ENCODE measurements around the gene KRT14.
"Not testable (repeated sequence)": the region's sequence is repeated elsewhere in the genome, so short reads cannot be mapped to it uniquely, and the experiment has no call there.

Gene KRT14

DNA sequence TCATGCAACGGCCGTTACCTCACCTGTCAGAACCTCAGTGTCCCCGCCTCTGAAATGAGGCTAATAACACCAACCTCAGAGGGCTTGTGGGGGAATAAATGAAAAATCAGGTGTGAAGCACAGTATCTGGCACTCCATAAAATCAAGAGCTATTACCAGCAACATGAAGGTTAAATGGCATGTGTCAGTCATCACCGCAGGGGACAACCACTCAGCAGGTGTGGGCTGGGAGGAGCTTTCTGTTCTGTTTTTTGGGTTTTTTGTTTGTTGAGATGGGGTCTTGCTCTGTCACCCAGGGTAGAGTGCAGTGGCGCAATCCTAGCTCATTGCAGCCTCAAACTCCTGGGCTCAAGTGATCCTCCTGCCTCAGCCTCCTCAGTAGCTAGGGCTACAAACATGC, 41.8 kb downstream of the KRT14 start:
- DNase-seq = no peak

GRCh38 chr17:41544491-41544892, 42.2 kb downstream of the KRT14 start:
- no peak for DNase-seq

DNA sequence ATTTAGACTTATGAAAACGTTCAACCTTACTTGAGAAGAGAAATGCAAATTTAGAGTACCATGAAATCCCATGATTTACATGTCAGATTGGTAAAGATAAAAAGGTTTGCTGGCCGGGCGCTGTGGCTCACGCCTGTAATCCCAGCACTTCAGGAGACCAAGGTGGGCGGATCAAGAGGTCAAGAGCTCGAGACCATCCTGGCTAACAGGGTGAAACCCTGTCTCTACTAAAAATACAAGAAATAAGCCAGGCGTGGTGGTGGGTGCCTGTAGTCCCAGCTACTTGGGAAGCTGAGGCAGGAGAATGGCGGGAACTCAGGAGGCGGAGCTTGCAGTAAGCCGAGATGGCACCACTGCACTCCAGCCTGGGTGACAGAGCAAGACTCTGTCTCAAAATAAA, 43.9 kb downstream of the KRT14 start:
- DNase-seq = not testable (repeated sequence)

- no peak for DNase-seq
Measured at GRCh38 chr17:41542357-41542756, 44.3 kb downstream of the KRT14 start.

- DNase-seq = no peak
Measured at GRCh38 chr17:41540921-41541625, 45.6 kb downstream of the KRT14 start.

- no peak for DNase-seq
Measured at GRCh38 chr17:41539979-41540701, 46.6 kb downstream of the KRT14 start.

DNA sequence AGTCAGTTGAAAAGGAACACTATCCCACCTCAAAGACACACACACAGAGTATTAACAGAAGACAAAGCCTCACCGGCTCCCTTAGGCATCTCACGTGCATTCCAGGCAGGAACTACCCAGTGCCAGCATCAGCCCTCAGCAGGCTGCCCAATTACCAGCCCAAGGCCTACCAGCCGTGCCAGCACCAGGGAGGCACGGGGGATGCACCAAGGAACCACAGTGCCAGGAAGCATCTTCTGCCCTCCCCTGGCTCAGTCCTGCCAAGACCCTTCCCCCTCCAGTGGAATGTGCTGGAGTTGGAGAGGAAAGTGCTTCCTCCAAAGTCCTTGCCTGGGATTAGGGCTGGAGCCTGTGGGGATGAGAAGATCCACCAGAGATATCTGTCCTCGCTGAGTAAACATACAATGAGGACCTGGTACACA, 47.6 kb downstream of the KRT14 start:
- DNase-seq = no peak

DNA sequence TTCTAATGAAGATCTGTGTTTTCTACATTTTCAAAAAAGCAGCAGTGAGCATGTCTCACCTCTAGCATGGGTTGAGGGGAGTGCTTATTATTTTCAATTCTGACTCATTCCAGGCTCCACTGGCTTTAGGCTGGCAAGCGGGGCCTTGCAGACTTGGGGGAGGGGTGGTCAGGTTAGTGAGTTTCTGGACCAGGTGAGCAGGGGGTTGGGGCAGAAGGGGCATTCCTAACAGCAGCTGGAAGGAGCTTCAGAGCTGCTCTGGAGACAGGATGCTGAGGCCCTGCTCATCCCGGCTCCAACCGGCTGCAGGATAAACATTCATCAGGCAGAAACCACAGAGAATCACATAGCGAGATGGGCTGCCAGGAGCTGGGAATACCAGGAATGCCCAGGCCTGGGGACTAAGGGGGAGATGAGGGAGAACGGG, 48.1 kb downstream of the KRT14 start:
- no peak for DNase-seq

DNA sequence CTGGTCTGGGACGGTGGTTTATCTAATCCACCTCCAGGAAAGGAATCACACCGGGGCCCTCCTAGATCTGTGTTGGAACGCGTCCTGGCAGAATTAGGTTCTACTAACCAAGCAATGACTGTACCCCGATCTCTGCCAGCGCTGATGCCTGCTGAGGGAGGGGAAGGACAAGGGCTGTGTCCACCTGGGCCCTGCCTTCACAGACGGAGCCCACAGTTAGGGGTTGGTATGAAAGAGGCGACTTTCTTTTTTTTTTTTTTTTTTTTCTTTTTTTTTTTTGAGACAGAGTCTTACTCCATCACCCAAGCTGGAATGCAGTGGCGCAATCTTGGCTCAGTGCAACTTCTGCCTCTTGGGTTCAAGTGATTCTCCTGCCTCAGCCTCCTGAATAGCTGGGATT, 48.7 kb downstream of the KRT14 start:
- DNase-seq = no peak

- no peak for DNase-seq
Measured at GRCh38 chr17:41537614-41537954, 49.1 kb downstream of the KRT14 start.

DNA sequence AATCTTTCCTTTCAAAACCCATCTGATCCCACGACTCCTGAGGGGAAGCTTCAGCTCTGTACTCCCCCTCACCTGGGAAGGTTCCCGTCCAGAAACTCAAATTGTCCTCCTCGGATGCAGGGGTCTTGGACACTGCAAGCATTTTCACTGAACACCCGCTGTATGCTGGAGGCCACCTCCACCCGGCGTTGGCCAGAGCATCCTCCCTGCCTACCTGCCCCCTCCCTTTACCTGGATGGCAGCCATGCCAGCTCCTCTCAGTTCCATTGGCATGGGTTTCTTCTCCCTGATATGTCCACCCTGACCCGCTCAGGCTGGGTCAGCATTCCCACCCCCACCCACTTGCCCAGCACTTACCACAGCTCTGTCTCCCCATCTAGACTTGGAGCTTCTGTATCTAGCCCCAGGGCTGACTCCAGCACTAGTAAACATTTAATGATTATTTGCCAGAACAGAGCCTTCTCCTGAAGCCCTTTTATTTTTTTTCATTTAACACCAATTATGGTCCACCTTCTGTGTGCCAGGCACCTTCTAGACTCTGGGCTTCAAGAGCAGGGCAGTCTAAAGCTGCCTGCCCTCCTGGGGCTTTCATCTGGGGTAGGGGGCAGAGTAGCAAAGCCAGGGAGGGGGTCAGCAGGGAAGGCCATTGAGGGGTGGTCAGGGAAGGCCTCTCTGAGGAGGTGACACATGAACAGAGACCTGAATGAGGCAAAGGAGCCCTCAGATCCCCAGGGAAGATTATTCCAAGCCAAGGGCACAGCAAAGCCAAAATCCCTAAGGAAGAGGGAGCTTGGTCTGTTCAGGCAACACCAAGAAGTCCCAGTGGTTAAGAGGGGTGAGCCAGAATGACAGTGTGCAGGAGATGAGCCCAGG, 49.7 kb downstream of the KRT14 start:
- DNase-seq = no peak

- DNase-seq = no peak
Measured at GRCh38 chr17:41535764-41536481, 50.8 kb downstream of the KRT14 start.

DNA sequence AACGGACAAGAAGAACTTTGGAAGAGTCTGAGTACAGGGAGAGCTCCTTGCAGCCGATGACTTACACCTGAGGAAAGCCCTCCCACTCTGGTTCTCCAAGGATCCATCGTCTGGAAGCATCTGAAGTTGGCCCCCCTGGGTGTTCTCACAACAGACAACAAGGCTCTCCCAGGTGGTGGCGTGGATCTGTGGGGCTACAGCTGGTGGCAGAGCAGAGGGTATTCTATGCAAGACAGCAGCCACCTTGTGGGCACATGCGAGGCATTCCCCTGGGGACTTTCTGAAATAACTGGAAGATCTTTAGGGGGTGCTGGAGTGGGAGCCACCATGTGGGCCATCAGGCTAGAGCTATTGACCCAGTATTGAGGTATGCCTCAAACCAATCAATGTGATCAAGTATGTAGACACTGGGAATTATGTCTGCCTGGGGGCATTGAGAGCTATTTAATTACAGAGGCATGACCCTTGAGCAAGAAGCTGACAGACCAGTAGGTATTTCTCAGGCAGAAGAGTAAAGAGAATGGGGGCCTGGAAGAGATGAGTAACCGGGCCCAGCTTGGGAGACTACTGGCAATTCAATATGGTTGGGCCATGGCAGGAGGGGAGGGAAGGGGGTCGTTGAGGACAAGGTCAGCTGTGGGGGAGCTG, 51.7 kb downstream of the KRT14 start:
- DNase-seq = no peak

DNA sequence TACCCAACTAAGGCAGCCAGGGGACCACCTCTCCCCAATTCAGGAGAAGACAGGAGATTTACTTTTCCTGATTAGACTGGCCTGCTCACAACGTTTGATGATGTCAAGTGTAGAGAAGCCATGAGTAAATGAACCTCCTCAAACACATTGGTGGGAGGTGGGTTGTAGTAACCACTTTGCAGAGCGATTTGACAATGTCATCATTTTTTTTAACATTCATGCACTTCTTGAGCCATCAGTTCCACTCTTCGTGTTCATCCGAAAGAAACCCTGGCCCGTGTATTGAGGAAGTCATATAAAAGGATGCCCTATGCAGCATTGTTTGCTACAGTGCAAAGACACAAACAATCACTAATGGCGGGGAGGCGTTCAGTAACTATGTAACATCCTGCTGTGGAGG, 53.1 kb downstream of the KRT14 start:
- no peak for DNase-seq

DNA sequence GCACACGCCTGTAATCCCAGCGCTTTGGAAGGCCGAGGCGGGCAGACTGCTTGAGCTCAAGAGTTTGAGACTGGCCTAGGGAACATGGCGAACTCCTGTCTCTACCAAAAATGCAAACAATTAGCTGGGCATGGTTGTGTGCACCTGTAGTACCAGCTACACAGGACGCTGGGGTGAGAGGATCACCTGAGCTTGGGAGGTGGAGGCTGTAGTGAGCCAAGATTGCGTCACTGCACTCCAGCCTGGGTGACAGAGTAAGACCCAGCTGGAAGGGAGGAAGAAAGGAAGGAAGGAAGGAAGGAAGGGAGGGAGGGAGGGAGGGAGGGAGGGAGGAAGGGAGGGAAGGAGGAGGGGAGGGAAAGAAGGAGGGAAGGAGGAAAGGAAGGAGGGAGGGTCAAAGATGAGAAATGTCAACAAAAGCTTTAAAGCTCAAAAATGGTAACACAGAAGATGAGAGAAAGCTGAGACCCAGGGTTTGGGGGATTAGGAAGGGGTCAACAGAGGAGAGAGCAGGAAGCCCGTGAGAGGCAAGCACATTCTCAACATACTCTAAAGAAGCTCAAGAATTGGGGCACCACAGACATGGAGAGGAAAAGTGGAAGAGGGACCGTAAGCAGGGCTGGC, 53.6 kb downstream of the KRT14 start:
- DNase-seq = no peak
